Fibroblast of skin of abdomen (primary cell): ENCODE measurements around the gene PPP1R1A.

Experiments used
- DNase-seq: peaks from one replicate; pipeline ENCODE4 v3.0.0-alpha.2; 2013

Gene PPP1R1A

GRCh38 chr12:54603173-54603814 is 14.8 kb upstream of the PPP1R1A start:
- peak; percentile 60 for DNase-seq

- DNase-seq: no peak
Measured at GRCh38 chr12:54602661-54603060, 14.2 kb upstream of the PPP1R1A start.

DNA sequence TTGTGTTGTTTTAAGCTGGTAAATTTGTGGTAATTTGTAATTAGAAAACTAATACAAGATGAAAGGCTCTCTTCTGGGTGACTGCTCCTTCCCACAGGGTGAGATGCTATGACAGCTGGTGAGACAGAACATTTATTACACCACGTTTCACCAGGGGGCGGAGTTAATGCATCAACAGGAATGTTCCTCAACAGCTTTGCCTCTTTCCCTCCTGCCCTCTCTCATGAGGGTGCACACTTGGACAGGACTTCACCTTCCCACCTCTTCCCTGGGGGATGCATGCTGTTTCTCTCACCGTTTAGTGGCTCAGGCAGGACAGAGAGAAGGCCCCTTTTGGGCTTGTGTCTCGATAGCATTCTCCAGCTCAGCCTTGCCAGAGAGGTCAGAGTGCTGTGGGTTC is 13.4 kb upstream of the PPP1R1A start:
- peak; percentile 14 for DNase-seq

DNA sequence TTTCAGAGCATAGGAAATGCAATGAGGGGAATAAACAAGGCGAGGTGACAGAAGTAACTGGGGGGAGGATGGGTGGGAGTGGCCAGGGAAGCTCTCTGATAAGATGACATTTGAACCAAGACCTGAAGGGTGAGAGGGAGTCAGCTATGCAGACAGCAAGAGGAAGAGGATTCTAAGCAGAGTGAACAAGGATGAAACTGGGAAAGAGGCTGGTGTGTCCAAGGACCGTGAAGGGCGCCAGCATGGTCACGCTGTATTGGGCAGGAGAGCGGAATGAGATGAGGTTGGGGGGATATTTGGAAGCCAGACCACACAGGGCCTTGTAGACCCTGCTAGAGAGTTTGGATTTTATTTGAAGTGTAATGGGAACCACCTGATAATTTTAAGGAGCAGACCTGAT is 10.5 kb upstream of the PPP1R1A start:
- DNase-seq: no peak

DNA sequence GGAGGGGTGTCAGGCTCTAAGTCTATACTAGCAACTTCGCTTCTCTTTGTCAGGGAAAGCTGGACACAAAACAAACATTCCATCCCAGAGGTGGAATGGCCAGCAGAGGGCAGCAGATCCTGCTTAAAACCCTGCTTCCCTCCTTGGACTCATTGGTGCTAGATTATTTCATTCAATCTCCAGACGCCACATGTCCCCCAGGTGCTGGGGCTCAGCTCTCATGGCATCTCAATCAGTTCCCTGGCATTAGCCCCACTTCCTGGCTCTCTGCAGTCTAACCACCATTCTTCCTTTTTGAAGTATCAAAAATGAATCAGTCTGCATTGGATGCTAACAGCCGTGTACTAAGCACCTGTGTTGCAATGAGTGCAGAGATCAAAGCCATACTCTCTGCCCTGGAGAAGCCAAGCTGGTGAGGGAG is 8.1 kb upstream of the PPP1R1A start:
- peak; percentile 49 for DNase-seq

DNA sequence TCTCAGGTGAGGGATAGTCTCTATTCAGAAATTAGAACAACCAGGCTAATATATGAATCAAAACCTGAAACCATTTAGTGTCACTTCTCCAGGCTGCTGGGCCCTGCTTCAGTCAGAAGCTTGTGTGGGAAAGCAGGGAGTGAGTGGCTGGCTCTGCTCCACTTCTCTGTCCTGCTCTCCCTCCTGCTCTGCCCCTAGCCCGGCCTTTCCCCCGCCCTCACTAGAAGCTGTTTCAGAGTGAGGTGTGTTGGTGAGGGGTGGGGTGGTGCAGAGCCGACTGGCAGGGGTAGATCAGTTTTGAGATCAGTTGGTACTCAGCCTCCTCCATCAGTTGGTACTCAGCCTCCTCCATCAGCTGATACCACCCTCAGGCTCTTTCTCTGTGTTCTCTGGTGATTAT is 7.0 kb upstream of the PPP1R1A start:
- no peak for DNase-seq

DNA sequence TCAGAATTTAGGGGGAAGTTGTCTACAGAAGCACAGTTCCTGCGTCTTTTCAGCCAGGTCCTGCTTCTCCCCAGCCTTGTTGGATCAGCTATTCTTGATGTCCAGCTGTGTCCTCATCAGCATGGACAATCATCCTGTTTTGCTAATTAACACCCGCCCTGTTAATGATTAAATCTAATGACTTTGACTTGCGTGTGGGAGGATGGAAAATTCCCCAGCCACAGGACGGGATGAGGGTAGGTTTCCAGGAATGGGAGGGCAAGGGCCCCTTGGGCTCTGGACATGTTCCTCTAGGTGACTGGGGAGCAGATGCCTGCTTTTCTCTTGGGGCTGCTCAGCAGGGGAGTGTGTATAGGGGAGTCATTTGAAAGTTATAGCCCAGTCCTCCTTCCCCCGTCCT is 5.3 kb upstream of the PPP1R1A start:
- DNase-seq: no peak

DNA sequence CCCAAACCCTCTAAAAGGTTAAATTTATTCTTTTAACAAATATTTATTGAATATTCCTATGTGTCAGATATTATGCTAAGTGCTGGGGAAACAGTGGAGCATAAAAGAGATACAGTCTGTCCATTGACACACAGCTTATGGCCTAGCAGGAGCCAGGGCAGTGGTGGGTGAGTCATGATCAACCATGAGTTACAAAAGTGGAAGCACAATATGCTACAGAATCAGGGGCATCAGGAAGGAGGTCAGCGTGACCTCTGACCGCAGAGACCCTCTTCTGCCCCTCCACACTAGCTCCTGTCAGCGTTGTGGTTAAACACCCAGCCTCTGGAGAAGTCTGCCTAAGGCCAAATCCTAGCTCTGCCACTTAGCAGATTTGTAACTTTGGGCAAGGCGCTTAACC is 4.7 kb upstream of the PPP1R1A start:
- no peak for DNase-seq

- no peak for DNase-seq
Measured at GRCh38 chr12:54592316-54592715, 3.9 kb upstream of the PPP1R1A start.

DNA sequence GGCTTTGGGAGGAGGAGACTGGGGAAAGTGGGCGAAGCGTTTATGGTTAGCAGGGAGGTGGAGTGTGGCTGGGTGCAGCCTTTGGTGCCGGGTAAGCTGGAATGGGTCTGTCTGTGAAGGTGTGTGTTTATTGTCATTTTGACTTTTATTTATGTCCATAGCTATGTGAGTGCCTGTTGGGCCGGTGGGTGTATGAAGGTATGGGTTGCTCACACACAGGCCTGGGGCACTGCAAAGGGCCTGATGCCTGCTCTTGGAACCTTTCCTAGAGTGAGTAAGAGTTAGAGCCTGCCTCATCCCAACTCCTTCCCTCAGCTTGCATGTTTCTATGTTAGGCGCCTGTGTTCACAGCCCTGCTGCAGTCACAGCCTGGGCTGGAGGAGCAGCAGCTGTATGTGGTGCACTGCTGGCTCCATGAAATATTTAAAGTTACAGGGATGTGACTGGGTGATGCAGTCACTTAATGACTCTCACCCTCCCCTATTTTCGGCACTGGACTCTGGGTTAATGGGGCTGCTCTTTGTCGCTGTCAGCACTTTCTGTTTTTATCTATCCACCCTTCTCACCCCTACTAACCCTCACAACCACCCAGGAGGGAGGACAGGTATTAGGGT is 2.6 kb upstream of the PPP1R1A start:
- peak; percentile 9 for DNase-seq

DNA sequence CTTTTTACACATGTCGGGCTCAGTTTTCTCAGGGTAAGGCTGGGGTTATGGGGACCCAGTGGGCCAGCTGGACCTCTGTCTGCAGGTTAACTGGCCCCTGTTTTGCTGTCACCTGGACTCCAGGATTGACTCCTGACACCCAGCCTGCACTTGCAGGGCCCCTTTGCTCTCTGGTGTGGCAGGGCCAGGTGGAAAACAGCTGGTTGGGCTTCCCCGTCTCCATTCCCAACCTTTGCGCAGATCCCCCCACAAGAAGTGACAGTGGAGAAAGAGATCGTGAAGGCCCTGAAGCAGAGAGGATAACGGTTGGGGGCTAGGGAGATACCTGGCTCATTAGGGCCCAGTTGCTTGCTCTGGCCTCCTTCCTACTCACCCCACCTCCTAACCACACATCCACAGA is 1.5 kb upstream of the PPP1R1A start:
- DNase-seq: no peak

- no peak for DNase-seq
Measured at GRCh38 chr12:54588890-54589267, 420 bp upstream of the PPP1R1A start.

GRCh38 chr12:54587315-54587873 is 1.1 kb downstream of the PPP1R1A start:
- DNase-seq: no peak

DNA sequence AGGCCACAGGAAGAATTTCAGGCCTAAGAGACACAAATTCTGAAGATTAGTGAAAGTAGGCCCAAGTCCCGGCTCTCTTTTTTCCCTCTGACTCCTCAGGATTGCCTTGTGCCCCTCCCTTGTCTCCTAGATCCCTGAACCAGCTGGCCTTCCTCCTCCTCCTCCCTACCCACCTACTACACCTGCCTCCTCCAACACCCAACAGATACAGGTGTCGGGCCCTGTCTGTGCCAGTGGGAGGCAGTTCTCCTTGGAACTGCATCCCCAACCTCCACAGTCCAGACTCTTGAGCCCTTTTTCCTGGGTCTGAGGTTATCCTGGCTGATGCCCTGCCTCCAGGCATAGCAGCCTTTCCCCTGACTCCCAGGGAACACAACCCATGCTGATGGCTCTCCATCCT is 1.8 kb downstream of the PPP1R1A start:
- DNase-seq: no peak

DNA sequence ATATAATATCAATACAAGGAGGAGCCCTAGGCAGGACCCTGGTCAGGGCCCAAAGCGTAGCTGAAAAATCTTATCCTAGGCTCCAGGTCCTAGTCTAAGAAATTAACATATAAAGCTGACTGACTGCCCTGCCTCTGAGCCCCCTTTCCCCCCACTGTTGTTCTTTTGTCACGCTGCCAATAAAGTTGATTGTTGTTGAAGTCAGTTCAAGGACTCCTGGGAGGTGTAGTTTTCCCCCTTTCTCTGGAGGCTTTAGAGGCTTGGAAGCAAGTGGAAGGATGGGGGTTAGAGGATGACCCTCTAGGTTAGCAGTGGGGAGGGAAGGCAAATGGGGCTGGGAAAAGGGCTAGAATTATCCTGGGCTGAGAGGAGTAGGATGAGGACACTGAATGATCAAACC is 3.2 kb downstream of the PPP1R1A start:
- no peak for DNase-seq

DNA sequence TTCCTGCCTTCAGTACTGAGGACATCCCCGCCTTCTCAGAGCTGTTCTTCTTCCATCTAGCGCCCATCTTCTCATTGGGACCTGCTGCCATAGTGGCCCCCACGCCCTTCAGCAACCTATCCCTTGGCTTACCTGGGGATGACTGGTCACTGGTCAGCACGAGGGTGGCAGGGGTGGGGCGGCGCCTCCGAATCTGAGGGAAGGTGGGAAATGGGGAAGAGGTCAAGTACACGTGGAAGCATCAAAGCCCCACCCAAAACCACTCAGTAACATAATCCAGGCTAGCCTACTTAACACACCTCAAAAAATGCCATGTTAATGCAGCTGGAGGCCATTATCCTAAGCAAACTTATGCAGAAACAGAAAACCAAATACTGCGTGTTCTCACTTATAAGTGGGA is 4.3 kb downstream of the PPP1R1A start:
- no peak for DNase-seq

DNA sequence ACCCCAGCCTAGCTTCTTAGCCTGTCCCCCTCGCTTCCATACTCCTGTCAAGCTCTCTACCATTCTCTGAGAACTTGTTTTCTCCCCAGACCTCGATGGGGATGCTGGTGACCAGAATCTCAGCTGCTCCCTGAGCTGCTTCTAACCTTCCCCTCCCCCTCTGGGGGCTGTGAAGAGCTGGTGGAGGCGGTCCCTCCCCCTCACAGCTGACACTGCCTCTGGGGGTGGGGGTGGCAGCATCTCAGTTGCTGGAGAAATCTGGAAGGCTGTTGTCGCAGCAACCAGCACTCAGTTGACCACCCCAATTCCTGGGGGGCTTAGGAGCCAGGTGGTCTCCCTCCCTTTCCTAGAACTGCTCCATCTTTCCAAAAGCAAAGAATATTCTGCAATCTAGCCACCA is 4.7 kb downstream of the PPP1R1A start:
- no peak for DNase-seq

DNA sequence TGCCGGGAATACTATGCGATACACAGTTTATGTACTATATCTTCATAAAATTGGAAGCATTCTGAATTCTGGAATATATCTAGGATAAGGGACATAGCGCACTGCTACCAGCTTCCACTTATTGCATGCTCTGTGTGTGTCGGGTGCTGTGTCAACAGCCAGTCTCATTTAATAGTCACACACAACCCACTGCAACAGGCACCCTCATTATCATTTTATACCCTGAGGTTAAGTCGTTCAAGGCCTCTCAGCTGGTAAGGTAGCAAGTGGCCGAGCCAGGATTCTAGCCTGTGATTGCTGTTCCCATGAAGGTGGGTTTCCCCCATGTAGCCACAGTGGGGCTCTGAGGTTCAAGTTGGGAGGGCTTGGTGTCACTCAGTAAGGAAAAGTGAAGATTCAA is 7.0 kb downstream of the PPP1R1A start:
- DNase-seq: no peak

DNA sequence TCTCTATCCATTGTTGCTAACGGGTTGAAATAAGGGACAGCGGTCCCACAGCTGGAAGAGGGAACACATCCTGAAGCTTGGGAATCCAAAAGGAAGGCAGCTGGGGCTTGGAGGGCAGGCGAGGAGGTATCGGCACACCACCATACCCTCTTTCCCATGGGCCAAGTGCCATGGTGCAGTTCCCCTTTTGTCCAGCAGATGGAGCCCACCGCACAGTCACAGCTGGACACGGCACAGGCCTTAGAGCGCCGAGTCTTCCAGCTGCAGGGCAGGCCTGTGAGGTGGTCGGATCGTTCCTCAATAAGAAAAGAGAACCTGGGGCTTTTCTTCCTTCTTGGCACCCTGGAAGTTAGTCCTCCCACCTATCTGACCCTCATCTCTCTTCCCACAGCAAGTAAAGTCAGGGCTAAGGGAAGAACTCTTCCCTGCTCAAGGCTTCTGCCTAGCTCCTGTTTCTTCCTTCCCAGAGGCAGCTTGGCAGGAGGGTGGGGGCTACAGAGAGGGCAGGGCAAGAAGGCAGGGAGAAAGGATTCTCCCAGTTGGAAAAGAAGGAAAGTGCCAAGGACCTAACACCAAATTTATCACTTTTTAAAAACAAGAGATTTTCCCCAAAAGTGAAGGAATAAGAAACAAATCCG is 8.6 kb downstream of the PPP1R1A start:
- DNase-seq: peak; percentile 63

DNA sequence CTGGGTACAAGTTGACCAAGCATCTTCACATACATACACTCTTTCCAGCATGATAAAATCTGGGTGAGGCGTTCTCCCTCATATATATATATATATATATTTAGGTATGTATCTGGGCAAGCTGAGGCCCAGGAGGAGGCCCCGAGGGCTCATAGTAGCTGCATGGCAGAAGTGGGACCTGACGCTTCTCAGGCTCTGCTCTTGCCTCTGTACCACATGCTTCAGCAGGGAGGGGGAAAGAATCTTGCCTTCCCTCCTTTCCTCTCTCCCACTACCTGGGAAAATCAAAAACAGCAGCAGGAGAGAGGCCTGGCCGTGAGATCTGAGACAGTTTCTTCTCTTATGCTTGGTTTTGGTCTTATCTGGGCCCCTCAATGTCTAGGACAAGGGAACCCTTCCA is 9.2 kb downstream of the PPP1R1A start:
- no peak for DNase-seq

- no peak for DNase-seq
Measured at GRCh38 chr12:54578778-54579177, 9.7 kb downstream of the PPP1R1A start.

DNA sequence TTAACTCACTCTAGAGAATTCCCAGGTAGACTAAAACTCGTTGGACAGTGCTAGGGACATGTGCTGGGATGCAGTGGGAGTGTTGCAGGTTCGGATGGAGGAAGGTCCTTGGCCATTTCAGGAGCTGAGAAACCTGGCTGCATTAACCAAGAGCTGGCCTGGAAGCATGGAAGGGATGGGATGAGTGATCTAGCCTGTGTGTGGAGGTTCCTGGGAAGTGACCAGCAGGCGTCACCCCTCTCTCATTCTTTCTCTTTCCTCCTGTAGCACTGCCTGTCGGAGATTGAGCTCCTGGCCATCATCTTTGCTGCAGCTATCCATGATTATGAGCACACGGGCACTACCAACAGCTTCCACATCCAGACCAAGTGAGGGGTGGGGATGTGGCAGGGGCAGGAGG is 15.6 kb downstream of the PPP1R1A start:
- DNase-seq: no peak

- DNase-seq: no peak
Measured at GRCh38 chr12:54571193-54572188, 17.0 kb downstream of the PPP1R1A start.
